GM12892 (cell line): ENCODE measurements around the gene C1S.

Experiments used
- POLR2A ChIP-seq: IDR thresholded peaks from 2 replicates; pipeline ENCODE4 v1.6.1; 2011; ENCODE audit warnings: low read depth, low read length, control low read depth
- POLR2AphosphoS5 ChIP-seq: IDR thresholded peaks from 2 replicates; pipeline ENCODE4 v1.6.1; 2011; ENCODE audit warnings: low read depth, low read length, control low read depth
- TAF1 ChIP-seq: IDR thresholded peaks from 2 replicates; pipeline ENCODE4 v1.6.1; 2011; ENCODE audit warnings: low read depth, mild to moderate bottlenecking, control low read depth, low read length, borderline replicate concordance

GRCh38 chr12:7031306-7031705 lies 29.2 kb upstream of the C1S start:
- no peak for TF ChIP-seq POLR2A
- TF ChIP-seq TAF1 = no peak
- no peak for TF ChIP-seq POLR2AphosphoS5
